Activated naive CD4-positive, alpha-beta T cell treated with anti-CD3 and anti-CD28 coated beads, Interleukin-2, amount 50 U/mL, for 24 hours (primary cell): ENCODE data around the gene CNR2.
A peak's percentile ranks its signal among the peaks of the same experiment; 100 is the strongest.
"Not testable (repeated sequence)": the region's sequence is repeated elsewhere in the genome, so short reads cannot be mapped to it uniquely, and the experiment has no call there.

ENCODE experiments used
- H3K27ac Mint-ChIP-seq: one replicate; pipeline ENCODE4 v1.8.0; 2021; ENCODE audit warnings: mild to moderate bottlenecking, mixed read lengths
- H3K27me3 Mint-ChIP-seq: one replicate; pipeline ENCODE4 v1.8.0; 2021; ENCODE audit warnings: mixed read lengths
- H3K36me3 Mint-ChIP-seq: one replicate; pipeline ENCODE4 v1.8.0; 2021; ENCODE audit warnings: mixed read lengths
- H3K4me1 Mint-ChIP-seq: one replicate; pipeline ENCODE4 v1.8.0; 2021; ENCODE audit warnings: mixed read lengths
- H3K4me3 Mint-ChIP-seq: one replicate; pipeline ENCODE4 v1.8.0; 2021; ENCODE audit warnings: mild to moderate bottlenecking, mixed read lengths
- H3K9me3 Mint-ChIP-seq: one replicate; pipeline ENCODE4 v1.8.0; 2021; ENCODE audit warnings: mixed read lengths

Gene CNR2

GRCh38 chr1:23913212-23913880 lies at the start of gene CNR2:
Gene CNR2, minus strand, starts transcription at chr1:23913362. Its CDS starts 37,745 bp downstream, at chr1:23875617.
- H3K27me3 Mint-ChIP-seq, result no peaks in the 10 kb centered on the region
- no peaks in the 10 kb centered on the region for H3K9me3 Mint-ChIP-seq
- H3K36me3 Mint-ChIP-seq, result no peaks in the 10 kb centered on the region
- H3K4me3 Mint-ChIP-seq, result peak within 1 kb of the TSS; percentile 3
- peaks cover 67% of the 10 kb centered on the region for H3K4me1 Mint-ChIP-seq
- H3K27ac Mint-ChIP-seq, result no peak within 1 kb of the TSS

GRCh38 chr1:23960291-23961020 lies 47.3 kb upstream of the CNR2 start:
- Mint-ChIP-seq H3K4me1 (peaks cover 52% of the 10 kb centered on the region), H3K9me3 (no peaks in the 10 kb centered on the region), H3K27ac (peak overlapping the region; percentile 100), H3K27me3 (no peaks in the 10 kb centered on the region), H3K36me3 (peaks cover 20% of the 10 kb centered on the region), H3K4me3 (peak overlapping the region; percentile 100)

DNA sequence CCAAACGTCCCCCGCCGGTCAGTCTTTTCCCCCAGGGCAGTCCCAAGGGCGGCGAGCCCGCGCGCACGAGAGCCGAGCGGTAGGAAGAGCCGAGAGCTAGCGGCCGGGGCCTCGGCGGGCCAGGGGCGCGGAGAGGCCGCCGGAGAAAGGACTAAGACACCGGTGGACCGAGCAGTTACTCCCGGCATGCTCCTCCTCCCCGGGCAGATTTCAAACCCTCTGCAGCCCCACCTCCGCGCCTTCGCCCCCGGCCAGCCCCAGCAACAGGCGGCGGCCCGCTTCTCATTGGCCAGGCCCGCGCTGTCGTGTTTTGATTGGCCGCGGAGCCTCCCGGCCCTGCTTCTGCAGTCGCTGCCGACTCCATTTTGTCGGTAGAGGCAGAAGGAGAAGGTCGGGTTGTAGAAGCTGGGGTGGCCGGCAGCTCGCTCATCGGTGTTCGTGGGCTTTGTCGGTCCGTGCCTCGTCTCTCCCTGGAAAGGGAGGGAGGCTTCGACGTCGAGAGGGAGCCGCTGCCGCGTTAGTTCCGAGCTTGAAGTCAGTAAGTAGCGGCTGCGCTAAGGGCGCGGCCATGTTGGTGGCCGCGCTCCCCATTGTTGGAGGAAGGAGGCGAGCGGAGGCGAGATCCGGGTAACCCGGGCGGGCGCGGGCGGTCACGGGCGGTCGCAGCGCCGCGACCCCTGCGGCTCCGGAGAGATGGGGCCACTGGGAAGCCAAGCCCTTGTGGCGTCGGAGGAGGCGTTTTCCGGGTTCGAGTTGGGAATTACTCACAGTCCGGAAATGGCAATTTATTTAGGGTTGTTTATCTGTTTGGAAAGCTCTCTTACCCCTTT lies 46.5 kb upstream of the CNR2 start, which contains the start of gene PNRC2:
Gene PNRC2 (plus strand): TSS at position 368 of the 830 bp plus-strand sequence. CDS start 1,630 bp downstream, outside the sequence.
- H3K36me3 Mint-ChIP-seq, result peaks cover 19% of the 10 kb centered on the region
- peak within 1 kb of the TSS; percentile 100 for H3K27ac Mint-ChIP-seq
- no peaks in the 10 kb centered on the region for H3K9me3 Mint-ChIP-seq
- no peaks in the 10 kb centered on the region for H3K27me3 Mint-ChIP-seq
- H3K4me1 Mint-ChIP-seq, result peaks cover 52% of the 10 kb centered on the region
- peak within 1 kb of the TSS; percentile 100 for H3K4me3 Mint-ChIP-seq

- Mint-ChIP-seq H3K27ac (peak overlapping the region; percentile 100), H3K4me3 (peak overlapping the region; percentile 100), H3K9me3 (no peaks in the 10 kb centered on the region), H3K4me1 (peaks cover 50% of the 10 kb centered on the region), H3K27me3 (no peaks in the 10 kb centered on the region), H3K36me3 (peaks cover 19% of the 10 kb centered on the region)
Measured at GRCh38 chr1:23958810-23959460, 45.8 kb upstream of the CNR2 start.

DNA sequence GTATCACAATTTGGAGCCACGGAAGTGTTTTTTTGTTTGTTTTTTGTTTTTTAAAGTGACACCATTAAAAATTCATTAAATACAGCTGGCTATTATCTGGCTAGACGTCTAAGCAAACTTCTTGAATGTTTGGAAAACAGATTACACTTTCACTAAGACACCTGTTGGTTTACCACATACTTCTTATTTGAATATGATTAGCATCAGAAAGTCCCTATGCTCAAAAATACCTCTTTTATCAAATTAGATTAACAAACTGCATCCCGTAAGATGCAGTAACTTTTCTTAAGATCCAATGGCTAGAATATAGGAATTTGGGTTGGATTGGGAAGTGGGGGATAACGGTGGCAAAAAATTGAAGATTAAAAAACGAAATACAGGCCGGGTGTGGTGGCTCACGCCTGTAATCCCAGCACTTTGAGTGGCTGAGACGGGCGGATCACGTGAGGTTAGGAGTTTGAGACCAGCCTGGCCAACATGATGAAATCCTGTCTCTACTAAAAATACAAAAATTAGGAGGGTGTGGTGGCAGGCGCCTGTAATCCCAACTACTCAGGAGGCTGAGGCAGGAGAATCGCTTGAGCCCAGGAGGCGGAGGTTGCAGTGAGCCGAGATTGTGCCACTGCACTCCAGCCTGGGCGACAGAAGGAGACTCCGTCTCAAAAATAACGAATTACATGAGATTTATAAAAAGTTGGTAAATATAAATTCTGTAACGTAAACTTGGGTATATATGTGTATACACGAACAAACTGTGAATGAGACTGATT lies 45.1 kb upstream of the CNR2 start:
- Mint-ChIP-seq H3K36me3 (peaks cover 19% of the 10 kb centered on the region), H3K4me3 (peak overlapping the region; percentile 100), H3K4me1 (peaks cover 45% of the 10 kb centered on the region), H3K27ac (peak overlapping the region; percentile 100)
- not testable (repeated sequence) for H3K27me3 Mint-ChIP-seq, H3K9me3 Mint-ChIP-seq

DNA sequence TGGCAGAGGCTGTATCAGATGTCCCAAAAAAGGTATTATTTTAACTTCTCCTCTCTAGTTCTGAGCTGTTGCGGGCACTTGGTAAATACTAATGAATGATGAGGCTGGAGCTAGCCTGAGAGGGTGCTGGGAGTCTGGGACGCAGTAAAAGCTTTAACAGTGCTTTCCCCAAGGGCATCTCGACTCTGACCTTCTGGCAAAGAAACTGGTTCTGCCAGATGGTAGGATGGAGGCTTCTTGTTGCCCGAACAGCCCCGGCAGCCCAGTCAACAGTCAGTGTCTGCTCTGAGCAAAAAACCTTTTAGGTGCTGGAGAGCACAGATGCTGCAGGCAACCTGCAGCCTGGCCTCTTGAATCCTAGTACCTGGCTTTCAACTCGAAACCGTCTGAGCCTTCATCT lies 43.9 kb upstream of the CNR2 start:
- Mint-ChIP-seq H3K36me3 (peaks cover 17% of the 10 kb centered on the region), H3K27me3 (no peaks in the 10 kb centered on the region), H3K27ac (peak overlapping the region; percentile 82), H3K9me3 (no peaks in the 10 kb centered on the region), H3K4me1 (peaks cover 36% of the 10 kb centered on the region), H3K4me3 (peak overlapping the region; percentile 58)

DNA sequence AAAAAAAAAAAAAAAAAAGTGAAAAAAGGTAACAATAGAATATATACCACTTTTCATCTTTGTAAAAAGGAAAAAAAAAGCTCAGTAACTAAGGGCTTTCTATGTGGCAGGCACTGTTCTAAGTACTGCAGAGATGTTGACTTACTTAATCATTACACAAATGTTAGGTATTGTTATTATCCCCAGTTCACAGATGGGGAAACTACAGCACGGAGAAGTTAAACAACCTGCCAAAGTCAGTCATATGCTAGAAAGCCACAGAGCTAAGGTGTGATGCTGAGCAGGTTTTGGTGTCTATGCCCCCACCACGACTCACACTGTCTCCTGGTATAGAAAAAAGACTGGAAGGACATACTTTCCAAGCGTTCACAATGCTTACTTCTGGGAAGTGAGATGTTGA lies 39.9 kb upstream of the CNR2 start:
- Mint-ChIP-seq H3K36me3 (no peaks in the 10 kb centered on the region), H3K9me3 (no peaks in the 10 kb centered on the region), H3K27ac (no peak overlapping the region), H3K4me1 (peaks cover 18% of the 10 kb centered on the region), H3K4me3 (no peak overlapping the region), H3K27me3 (no peaks in the 10 kb centered on the region)

DNA sequence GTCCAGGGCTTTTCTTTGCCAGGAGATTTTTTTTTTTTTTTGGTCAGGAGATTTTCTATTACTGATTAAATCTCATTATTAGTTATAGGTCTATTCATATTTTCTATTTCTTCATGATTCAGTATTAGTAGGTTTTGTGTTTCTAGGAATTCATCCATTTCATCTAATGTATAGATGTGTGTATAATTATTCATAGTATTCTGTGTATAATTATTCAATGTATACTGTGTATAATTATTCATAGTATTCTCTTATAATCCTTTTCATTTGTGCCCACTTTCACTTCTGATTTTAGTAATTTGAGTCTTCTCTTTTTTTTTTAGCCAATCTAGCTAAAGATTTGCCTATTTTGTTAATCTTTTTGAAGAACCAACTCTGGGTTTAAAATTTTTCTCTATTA lies 34.2 kb upstream of the CNR2 start:
- Mint-ChIP-seq H3K27ac (no peak overlapping the region), H3K27me3 (no peaks in the 10 kb centered on the region), H3K4me1 (no peaks in the 10 kb centered on the region), H3K9me3 (no peaks in the 10 kb centered on the region), H3K4me3 (no peak overlapping the region), H3K36me3 (no peaks in the 10 kb centered on the region)

DNA sequence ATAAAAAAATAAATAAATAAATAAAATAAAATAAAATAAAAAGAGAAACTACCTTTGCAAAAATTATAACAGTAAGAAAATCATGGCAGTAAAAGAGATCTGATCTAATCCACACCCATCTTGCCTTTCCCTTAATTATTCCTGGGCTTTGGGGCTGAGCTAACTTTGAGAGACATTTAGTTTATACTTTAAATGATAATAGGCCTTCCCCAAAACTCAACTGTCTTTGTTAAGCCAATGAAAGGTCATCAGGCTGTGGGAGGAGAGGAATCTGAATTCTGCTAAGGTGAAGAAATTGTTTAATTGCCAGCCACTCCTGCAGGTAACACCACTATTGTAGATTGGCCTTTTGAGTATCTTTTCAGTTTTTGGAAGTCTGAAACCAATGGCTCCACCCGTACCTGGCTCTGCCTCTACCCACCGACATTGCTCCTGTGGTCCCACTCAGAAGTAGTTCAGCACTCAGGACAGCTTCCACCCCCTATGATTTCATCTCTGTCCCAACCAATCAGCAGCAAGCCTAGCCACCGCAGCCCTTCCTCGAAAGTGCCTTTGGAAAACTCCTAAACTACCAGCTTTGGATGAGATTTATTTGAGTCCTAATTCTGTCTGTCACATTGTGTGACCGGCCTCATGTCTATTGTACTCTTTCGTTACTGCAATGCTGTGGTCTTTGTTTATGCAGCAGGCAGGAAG lies 23.5 kb upstream of the CNR2 start:
- Mint-ChIP-seq H3K27me3 (no peaks in the 10 kb centered on the region), H3K4me1 (no peaks in the 10 kb centered on the region), H3K9me3 (no peaks in the 10 kb centered on the region), H3K36me3 (no peaks in the 10 kb centered on the region), H3K27ac (no peak overlapping the region), H3K4me3 (no peak overlapping the region)

DNA sequence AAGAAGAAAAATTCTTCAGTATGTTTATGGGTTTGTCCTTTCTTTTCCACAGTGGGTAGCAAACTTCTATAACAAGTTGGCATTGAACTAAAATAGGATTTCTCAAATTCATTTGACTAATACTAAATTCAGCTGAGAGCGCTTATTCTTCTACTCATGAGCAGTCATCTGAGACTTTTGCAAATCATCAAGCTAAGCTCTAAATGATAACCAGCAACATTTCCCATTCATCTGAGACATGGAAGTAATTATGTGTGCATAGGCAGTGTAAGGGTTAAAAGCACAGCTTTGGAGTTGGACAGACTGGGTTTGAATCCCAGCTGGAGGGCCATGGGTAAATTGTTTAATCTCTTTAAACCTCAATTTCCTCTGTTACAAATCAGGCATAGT lies 18.3 kb upstream of the CNR2 start:
- Mint-ChIP-seq H3K4me1 (no peaks in the 10 kb centered on the region), H3K9me3 (no peaks in the 10 kb centered on the region), H3K36me3 (no peaks in the 10 kb centered on the region), H3K27me3 (no peaks in the 10 kb centered on the region), H3K4me3 (no peak overlapping the region), H3K27ac (no peak overlapping the region)

- Mint-ChIP-seq H3K27ac (no peak overlapping the region), H3K27me3 (no peaks in the 10 kb centered on the region), H3K36me3 (no peaks in the 10 kb centered on the region), H3K4me1 (no peaks in the 10 kb centered on the region), H3K9me3 (no peaks in the 10 kb centered on the region), H3K4me3 (no peak overlapping the region)
Measured at GRCh38 chr1:23930861-23931490, 17.8 kb upstream of the CNR2 start.

GRCh38 chr1:23930270-23930669 lies 17.1 kb upstream of the CNR2 start:
- Mint-ChIP-seq H3K9me3 (no peaks in the 10 kb centered on the region), H3K27me3 (no peaks in the 10 kb centered on the region), H3K27ac (no peak overlapping the region), H3K36me3 (no peaks in the 10 kb centered on the region), H3K4me1 (no peaks in the 10 kb centered on the region), H3K4me3 (no peak overlapping the region)

- Mint-ChIP-seq H3K4me3 (no peak overlapping the region), H3K4me1 (no peaks in the 10 kb centered on the region), H3K27ac (no peak overlapping the region), H3K36me3 (no peaks in the 10 kb centered on the region), H3K9me3 (no peaks in the 10 kb centered on the region), H3K27me3 (no peaks in the 10 kb centered on the region)
Measured at GRCh38 chr1:23928789-23929188, 15.6 kb upstream of the CNR2 start.

DNA sequence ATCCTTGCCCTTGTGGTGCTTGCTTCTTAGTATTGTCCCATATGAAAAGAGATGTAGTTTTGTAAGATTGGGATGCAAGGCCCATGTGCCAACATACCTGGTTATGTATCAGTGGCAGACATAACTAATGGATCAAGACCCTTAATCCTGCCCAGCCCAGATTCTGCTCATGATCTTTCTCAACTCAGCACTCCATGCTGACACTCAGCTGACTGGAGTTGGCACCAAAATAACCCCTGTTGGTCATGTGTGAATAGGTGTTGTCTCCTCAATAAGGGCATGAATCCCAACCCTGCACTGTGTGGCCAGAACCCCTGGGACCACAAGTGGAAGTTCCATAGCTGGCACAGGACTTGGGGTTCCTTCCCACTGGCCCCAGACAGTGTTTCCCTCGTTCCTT lies 13.9 kb upstream of the CNR2 start:
- no peak overlapping the region for H3K4me3 Mint-ChIP-seq
- no peaks in the 10 kb centered on the region for H3K36me3 Mint-ChIP-seq
- H3K4me1 Mint-ChIP-seq, result no peaks in the 10 kb centered on the region
- H3K27me3 Mint-ChIP-seq, result no peaks in the 10 kb centered on the region
- no peak overlapping the region for H3K27ac Mint-ChIP-seq
- no peaks in the 10 kb centered on the region for H3K9me3 Mint-ChIP-seq
